HCT116 (cell line): ENCODE data around the gene TTC24. TPM values are rescaled to one million over a fixed set of nuclear protein-coding genes. Genes with fewer than 3 reads are reported as not detected.

ENCODE experiments used
- ATAC-seq: fragments of 200-7000 bp; cut with Tn5 transposase; 2 replicates; pipeline ENCODE4 v1.9.1; 2020; ENCODE audit warnings: mild to moderate bottlenecking, moderate library complexity
- BruUV-seq: library from RNA; stranded (reverse); fragments of 400-500 nt; replicated peaks from 2 replicates; lab custom pipeline; 2021; lab: Mats Ljungman, UMichigan
- CTCF ChIA-PET: fragments of 300-600 bp; sonication (Branson Sonifier 250); formaldehyde crosslinking; loops from one replicate; lab custom pipeline; 2021; ENCODE audit warnings: antibody characterized with exemption; lab: Charles Lee
- POLR2A ChIA-PET: fragments of 300-600, 350-600 bp; sonication (Branson Sonifier 250); formaldehyde crosslinking; loops from one replicate; lab custom pipeline; 2021; ENCODE audit warnings: antibody characterized with exemption; lab: Charles Lee
- RAD21 ChIA-PET, 2 experiments: fragments of 300-600 bp; sonication (Branson Sonifier 250); formaldehyde crosslinking; loops; one replicate each; lab custom pipeline; 2023; ENCODE audit warnings: low total read pairs in 2 of 2; ENCODE audit not compliant: uncharacterized antibody in 2 of 2, unreplicated experiment in 2 of 2, low non-redundant PET in 1 of 2; lab: Charles Lee
- DNase-seq: peaks from one replicate; pipeline ENCODE4 v3.0.0-alpha.2; 2010; ENCODE audit warnings: low read depth, low spot score
- H2AFZ ChIP-seq: fragments of 200-600 bp; shearing (Covaris generic), sonication (generic); 2 replicates; pipeline ENCODE4 v1.6.1; 2017; ENCODE audit warnings: low read depth, mixed run types, mixed read lengths, antibody characterized with exemption, low read length; ENCODE audit not compliant: poor library complexity, severe bottlenecking
- H3K27ac ChIP-seq: 2 replicates; pipeline ENCODE4 v1.5.1; 2012; ENCODE audit warnings: low read depth, low read length
- H3K27me3 ChIP-seq: fragments of 200-600 bp; sonication (generic); 2 replicates; pipeline ENCODE4 v1.6.1; 2016; ENCODE audit warnings: mixed run types, low read length, mixed read lengths; ENCODE audit not compliant: insufficient read depth
- H3K36me3 ChIP-seq, 2 experiments: fragments of 200-500 bp in 1 of 2; fragments of 200-600 bp in 1 of 2; sonication (Bioruptor generic) in 1 of 2; sonication (generic) in 1 of 2; 2 replicates each; pipeline versions ENCODE4 v1.5.1 to v1.6.1; 2014 to 2016; ENCODE audit warnings: low read length in 2 of 2, inconsistent platforms in 1 of 2, mixed read lengths in 1 of 2, mixed run types in 1 of 2; ENCODE audit not compliant: insufficient read depth in 2 of 2, control insufficient read depth in 1 of 2
- H3K4me1 ChIP-seq, 2 experiments: fragments of 200-600 bp in 1 of 2; sonication (generic) in 1 of 2; 2 replicates each; pipeline versions ENCODE4 v1.5.1 to v1.6.1; 2012 to 2017; ENCODE audit warnings: low read length in 2 of 2, inconsistent platforms in 1 of 2, mild to moderate bottlenecking in 1 of 2, mixed read lengths in 1 of 2, mixed run types in 1 of 2, moderate library complexity in 1 of 2; ENCODE audit not compliant: insufficient read depth in 2 of 2, control insufficient read depth in 1 of 2
- H3K4me2 ChIP-seq: fragments of 200-600 bp; sonication (generic); 2 replicates; pipeline ENCODE4 v1.6.1; 2017; ENCODE audit warnings: mixed run types, low read length, mixed read lengths
- H3K4me3 ChIP-seq, 2 experiments: fragments of 200-600 bp in 1 of 2; sonication (generic) in 1 of 2; replicated peaks in 1 of 2; 2 replicates each; pipeline ENCODE4 v1.5.1; 2011 to 2016; ENCODE audit warnings: low read length in 2 of 2, control low read depth in 1 of 2, low read depth in 1 of 2, mild to moderate bottlenecking in 1 of 2, mixed read lengths in 1 of 2, mixed run types in 1 of 2
- H3K79me2 ChIP-seq: fragments of 200-600 bp; sonication (generic); 2 replicates; pipeline ENCODE4 v1.6.1; 2017; ENCODE audit warnings: mild to moderate bottlenecking, mixed run types, low read length, moderate library complexity, mixed read lengths; ENCODE audit not compliant: insufficient read depth
- H3K9ac ChIP-seq: fragments of 200-600 bp; sonication (generic); 2 replicates; pipeline ENCODE4 v1.6.1; 2016; ENCODE audit warnings: low read length, mixed read lengths
- H3K9me2 ChIP-seq: fragments of 200-600 bp; sonication (generic), shearing (Covaris generic); 2 replicates; pipeline ENCODE4 v1.6.1; 2017; ENCODE audit warnings: mixed run types, mild to moderate bottlenecking, moderate library complexity; ENCODE audit not compliant: insufficient read depth
- H3K9me3 ChIP-seq, 2 experiments: fragments of 200-500 bp in 1 of 2; fragments of 200-600 bp in 1 of 2; sonication (Bioruptor generic) in 1 of 2; sonication (generic) in 1 of 2; 2 replicates each; pipeline ENCODE4 v1.6.1; 2014 to 2017; ENCODE audit warnings: low read length in 2 of 2, mixed read lengths in 2 of 2, inconsistent platforms in 1 of 2, low read depth in 1 of 2, mild to moderate bottlenecking in 1 of 2, mixed run types in 1 of 2, moderate library complexity in 1 of 2; ENCODE audit not compliant: control insufficient read depth in 1 of 2, insufficient read depth in 1 of 2
- H4K20me1 ChIP-seq: fragments of 200-600 bp; sonication (generic), shearing (Covaris generic); 2 replicates; pipeline ENCODE4 v1.6.1; 2017; ENCODE audit warnings: mixed run types, mild to moderate bottlenecking, moderate library complexity; ENCODE audit not compliant: insufficient read depth
- CTCF ChIP-seq, 3 experiments: fragments of 200-600 bp in 1 of 3; sonication (generic) in 1 of 3; IDR thresholded peaks in 2 of 3; conservative IDR thresholded peaks in 1 of 3; 2 replicates each; pipeline ENCODE4 v1.5.1; 2012 to 2017; ENCODE audit warnings: low read depth in 2 of 3, low read length in 2 of 3, antibody characterized with exemption in 1 of 3, borderline replicate concordance in 1 of 3, control low read depth in 1 of 3, mild to moderate bottlenecking in 1 of 3, mixed read lengths in 1 of 3, mixed run types in 1 of 3, moderate library complexity in 1 of 3; ENCODE audit not compliant: insufficient read depth in 1 of 3
- ELF1 ChIP-seq: IDR thresholded peaks from 2 replicates; pipeline ENCODE4 v1.6.1; 2012; ENCODE audit warnings: low read depth, borderline replicate concordance
- EZH2 ChIP-seq: fragments of 200-600 bp; sonication (generic); IDR thresholded peaks from 2 replicates; pipeline ENCODE4 v1.6.1; 2017; ENCODE audit warnings: antibody characterized with exemption, mixed run types
- JUND ChIP-seq: IDR thresholded peaks from 2 replicates; pipeline ENCODE4 v1.6.1; 2012
- POLR2A ChIP-seq: IDR thresholded peaks from 2 replicates; pipeline ENCODE4 v1.7.0; 2011; ENCODE audit warnings: borderline replicate concordance; ENCODE audit not compliant: insufficient read depth, insufficient read length; ENCODE audit errors: extremely low read depth
- RAD21 ChIP-seq: IDR thresholded peaks from 2 replicates; pipeline ENCODE4 v1.6.1; 2012; ENCODE audit warnings: low read depth, mild to moderate bottlenecking
- YY1 ChIP-seq: IDR thresholded peaks from 2 replicates; pipeline ENCODE4 v1.6.1; 2011; ENCODE audit warnings: low read length, low read depth, moderate library complexity, mild to moderate bottlenecking; ENCODE audit not compliant: insufficient replicate concordance; ENCODE audit errors: extremely low read depth
- ZNF274 ChIP-seq: fragments of 200-500 bp; sonication (Bioruptor generic); IDR thresholded peaks from 2 replicates; pipeline ENCODE4 v1.6.1; 2014; ENCODE audit warnings: mild to moderate bottlenecking, low read depth, low read length, inconsistent platforms
- intact Hi-C: fragments of 100-400 bp; cut with micrococcal nuclease; formaldehyde crosslinking; loops from 2 replicates; pipeline ENCODE4 v1.10.0; 2022
- total RNA-seq: library from RNA; stranded (reverse); gene quantifications from one replicate; pipeline ENCODE4 v1.2.1, GENCODE V29; 2021; ENCODE audit not compliant: unreplicated experiment

TTC24 gene
- total RNA-seq, 1 experiment from 2014 or later: not detected

- no peak overlapping the region for H3K4me2 ChIP-seq
- H3K4me1 ChIP-seq: peaks cover 11 to 24% of the 10 kb centered on the region in 2 experiments
- DNase-seq (no peak), ATAC-seq (no peak)
- ChIA-PET POLR2A (no interaction called here), RAD21 (no interaction called here), CTCF (no interaction called here)
- H3K36me3 ChIP-seq: no peaks in the 10 kb centered on the region
- TF ChIP-seq RAD21 (no peak), JUND (no peak), YY1 (no peak), ELF1 (no peak), ZNF274 (no peak), CTCF (IDR thresholded peaks at IDR 0.05 in 2 of 3, conservative IDR thresholded peaks at IDR 0.05 in 1 of 3; ENCODE audit: borderline replicate concordance in 1 of 3, insufficient read depth in 1 of 3, low read depth in 2 of 3, low read length in 2 of 3) (no peak), EZH2 (no peak), POLR2A (no peak)
- intact Hi-C loops: no loop called here
- H3K27me3 ChIP-seq: no peaks in the 10 kb centered on the region
- no peak overlapping the region for H3K27ac ChIP-seq
- no peaks in the 10 kb centered on the region for H3K9me2 ChIP-seq
- no peak overlapping the region for H3K9ac ChIP-seq
- no TSS peak for BruUV-seq
- H3K4me3 ChIP-seq: no peak overlapping the region
- H4K20me1 ChIP-seq: no peaks in the 10 kb centered on the region
- H2AFZ ChIP-seq: no peak overlapping the region
- H3K79me2 ChIP-seq: no peaks in the 10 kb centered on the region
- H3K9me3 ChIP-seq: no peaks in the 10 kb centered on the region
These were observed 3.0 kb downstream of the TTC24 start for GRCh38 chr1:156582388-156583017.
